ENCODE results near the gene SPEM1.

Gene SPEM1, protein sequence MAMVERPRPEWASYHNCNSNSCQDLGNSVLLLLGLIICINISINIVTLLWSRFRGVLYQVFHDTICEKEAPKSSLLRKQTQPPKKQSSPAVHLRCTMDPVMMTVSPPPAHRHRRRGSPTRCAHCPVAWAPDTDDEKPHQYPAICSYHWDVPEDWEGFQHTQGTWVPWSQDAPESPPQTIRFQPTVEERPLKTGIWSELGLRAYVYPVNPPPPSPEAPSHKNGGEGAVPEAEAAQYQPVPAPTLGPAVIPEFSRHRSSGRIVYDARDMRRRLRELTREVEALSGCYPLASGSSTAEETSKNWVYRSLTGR

GRCh38 chr17:7419819-7420610, at the start of gene SPEM1:
Gene SPEM1 (plus strand): TSS chr17:7420324. CDS start chr17:7420385, 61 bp downstream.
- DNase-seq (ENCODE audit: extremely low read depth in 1 of 2, low read depth in 1 of 2) = no peak

GRCh38 chr17:7370853-7371252, 49.3 kb upstream of the SPEM1 start:
- no peak for DNase-seq (ENCODE audit: extremely low read depth in 1 of 2, low read depth in 1 of 2)

GRCh38 chr17:7374353-7374752, 45.8 kb upstream of the SPEM1 start:
- DNase-seq (ENCODE audit: extremely low read depth in 1 of 2, low read depth in 1 of 2) = no peak

DNA sequence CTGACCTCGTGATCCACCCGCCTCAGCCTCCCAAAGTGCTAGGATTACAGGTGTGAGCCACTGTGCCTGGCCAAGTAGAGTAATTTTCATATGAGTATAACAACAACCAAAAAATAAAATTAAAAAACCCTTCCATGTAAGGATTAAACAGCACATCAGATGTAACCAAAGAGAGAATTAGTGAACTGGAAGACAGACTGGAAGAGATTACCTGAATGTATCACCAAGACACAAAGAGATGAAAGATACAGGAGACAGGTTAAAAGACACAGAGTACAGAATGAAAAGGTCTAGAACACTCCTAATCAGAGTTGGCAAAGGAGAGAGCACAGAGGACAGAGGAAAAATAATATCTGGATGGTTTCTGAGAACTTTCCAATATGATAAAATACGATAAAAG, 41.0 kb upstream of the SPEM1 start:
- DNase-seq (ENCODE audit: extremely low read depth in 1 of 2, low read depth in 1 of 2) = no peak

- DNase-seq (ENCODE audit: extremely low read depth in 1 of 2, low read depth in 1 of 2) = no peak
These were observed 39.8 kb upstream of the SPEM1 start for GRCh38 chr17:7380321-7380720.

- no peak for DNase-seq (ENCODE audit: extremely low read depth in 1 of 2, low read depth in 1 of 2)
These were observed 39.1 kb upstream of the SPEM1 start, which contains the start of gene TNK1 for GRCh38 chr17:7380855-7381683. Gene TNK1 (plus strand): TSS chr17:7381089. CDS start chr17:7382927, 1,838 bp downstream.

GRCh38 chr17:7382901-7383300, 37.2 kb upstream of the SPEM1 start:
- DNase-seq (ENCODE audit: extremely low read depth in 1 of 2, low read depth in 1 of 2) = no peak

DNA sequence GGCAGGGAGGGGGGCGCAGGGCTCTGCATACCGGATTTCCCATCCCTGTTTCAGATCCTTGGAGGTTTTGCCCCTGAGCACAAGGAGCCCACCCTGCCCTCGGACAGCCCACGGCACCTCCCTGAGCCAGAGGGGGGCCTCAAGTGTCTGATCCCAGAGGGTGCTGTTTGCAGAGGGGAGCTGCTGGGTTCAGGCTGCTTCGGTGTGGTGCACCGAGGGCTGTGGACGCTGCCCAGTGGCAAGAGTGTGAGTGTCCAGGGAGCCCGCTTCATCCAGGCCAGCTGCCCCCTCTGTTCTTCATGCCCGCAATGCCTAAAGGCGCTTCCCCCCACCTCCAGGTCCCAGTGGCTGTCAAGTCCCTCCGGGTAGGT, 36.8 kb upstream of the SPEM1 start:
- no peak for DNase-seq (ENCODE audit: extremely low read depth in 1 of 2, low read depth in 1 of 2)

- DNase-seq (ENCODE audit: extremely low read depth in 1 of 2, low read depth in 1 of 2) = peak; percentile 44 to 62
These were observed 36.2 kb upstream of the SPEM1 start for GRCh38 chr17:7383742-7384488.

DNA sequence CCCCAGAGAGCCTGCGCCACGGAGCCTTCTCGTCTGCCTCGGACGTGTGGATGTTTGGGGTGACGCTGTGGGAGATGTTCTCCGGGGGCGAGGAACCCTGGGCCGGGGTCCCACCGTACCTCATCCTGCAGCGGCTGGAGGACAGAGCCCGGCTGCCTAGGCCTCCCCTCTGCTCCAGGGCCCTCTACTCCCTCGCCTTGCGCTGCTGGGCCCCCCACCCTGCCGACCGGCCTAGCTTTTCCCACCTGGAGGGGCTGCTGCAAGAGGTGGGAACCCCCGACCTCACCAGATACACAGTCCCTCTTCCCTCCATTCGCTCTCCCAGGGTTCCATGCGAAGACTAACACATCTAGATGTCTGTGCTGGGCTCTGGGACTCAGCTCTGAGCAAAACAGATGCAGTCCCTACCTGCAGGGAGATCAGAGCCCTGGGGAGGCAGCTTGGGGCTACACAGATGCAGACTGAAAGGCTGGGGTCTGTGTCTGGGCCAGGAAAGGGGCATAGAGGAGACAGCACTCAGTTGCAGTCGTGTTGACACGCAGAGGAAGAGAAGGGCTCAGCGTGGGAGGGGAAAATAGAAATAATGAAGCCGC, 35.5 kb upstream of the SPEM1 start:
- no peak for DNase-seq (ENCODE audit: extremely low read depth in 1 of 2, low read depth in 1 of 2)

DNA sequence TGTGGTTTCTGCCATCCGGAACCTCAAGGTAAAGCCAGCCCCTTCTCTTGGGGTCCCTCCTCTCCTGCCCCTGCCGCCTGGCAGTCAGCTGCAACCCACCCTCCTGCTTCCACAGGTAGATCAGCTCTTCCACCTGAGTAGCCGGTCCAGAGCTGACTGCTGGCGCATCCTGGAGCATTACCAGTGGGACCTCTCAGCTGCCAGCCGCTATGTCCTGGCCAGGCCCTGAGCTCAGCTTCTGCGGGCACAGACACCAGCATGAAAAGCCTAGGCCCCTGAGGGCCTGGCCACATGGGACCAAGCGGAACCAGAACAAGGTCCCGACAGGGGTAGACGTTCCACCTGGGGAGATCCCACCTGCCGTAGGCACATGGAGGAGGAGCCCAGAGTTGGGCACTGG, 31.3 kb upstream of the SPEM1 start:
- no peak for DNase-seq (ENCODE audit: extremely low read depth in 1 of 2, low read depth in 1 of 2)

DNA sequence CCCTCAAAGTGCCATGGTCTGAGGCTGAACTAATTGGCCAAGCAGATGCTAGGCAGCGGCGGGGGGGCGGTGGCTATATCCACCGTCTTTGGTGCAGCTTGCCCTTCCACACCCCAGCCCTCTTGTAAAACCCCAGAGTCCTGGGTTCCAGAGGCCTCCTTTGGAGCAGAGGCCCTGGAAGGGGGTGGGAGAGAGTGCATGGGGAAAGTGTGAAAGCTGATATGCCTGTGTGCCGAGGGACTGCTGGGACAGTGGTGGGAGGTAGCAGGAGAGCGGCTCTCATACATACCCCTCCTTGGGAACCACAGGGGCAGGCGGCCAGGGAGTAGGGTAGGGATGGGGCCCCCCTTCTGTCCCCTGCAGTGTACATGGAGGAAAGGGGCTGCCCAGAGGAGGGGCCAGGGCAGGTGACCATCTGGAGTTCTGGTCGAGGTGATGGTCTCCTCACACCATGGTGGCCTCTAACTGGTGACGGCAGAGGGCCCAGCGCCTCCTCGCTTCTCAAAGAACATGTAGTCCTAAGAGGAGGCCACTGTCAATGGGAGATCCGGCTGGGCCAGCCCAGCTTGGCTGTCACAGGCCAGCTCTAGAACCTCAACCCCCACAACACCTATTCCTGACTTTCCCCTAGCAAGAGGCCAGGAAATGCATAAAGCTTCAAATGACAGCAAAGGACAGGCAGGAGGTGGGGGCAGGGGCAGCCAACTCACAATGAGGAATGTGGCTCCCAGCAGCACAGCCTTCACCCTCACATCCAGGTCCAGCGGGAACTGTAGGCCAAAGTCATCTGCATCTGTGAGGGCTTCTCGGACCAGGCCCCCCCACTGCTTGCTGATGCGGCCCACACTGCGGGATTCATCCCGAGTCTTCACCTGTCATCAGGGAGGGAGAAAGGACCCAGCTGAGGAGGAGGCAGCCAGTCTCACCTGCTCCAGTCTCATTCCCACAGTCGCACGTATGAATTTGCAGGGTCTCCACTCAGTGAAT, 29.9 kb upstream of the SPEM1 start:
- DNase-seq (ENCODE audit: extremely low read depth in 1 of 2, low read depth in 1 of 2) = no peak

GRCh38 chr17:7391307-7391706, 28.8 kb upstream of the SPEM1 start:
- no peak for DNase-seq (ENCODE audit: extremely low read depth in 1 of 2, low read depth in 1 of 2)

DNA sequence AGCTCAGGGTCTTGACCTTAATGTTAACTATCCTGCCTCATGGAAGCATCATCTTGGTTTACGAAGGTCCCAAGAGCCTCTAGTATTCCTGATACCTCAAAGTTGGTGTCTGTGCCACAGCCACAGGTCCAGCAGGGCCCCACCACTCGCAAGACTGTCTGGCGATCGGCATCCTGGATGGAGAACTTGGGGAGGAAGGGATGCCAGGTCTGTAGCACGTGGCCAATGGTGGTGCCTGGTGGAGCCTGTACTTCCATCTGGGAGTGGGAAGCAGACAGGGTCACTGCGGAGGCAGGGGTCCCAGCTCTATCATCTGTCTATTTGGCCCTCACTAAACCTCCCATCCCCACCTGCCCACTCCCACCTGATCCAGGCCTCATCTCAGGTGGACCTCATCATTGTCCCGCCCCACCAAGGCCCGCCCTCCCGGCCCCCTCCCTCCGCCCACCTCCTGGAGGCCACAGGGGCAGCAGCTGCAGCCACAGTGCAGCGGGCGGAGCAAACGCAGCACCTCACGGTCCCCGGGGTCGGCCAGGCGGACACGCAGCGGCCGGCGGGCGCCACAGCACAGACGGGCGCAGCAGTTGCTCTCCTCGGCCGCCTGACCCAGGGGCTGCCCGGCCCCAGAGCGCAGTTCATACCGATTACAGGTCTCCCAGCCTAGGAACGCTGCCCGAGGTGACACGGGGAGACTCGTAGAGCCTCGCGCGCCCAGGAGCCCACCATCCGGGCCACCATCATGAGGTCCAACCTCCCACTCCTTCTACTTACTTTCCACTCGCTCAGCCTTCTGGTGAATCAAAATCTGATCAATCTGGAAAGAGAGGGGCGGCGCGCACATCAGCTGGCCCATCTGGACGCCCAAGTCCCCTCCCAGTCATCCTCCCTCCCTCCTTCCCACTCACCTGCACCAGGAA, 27.2 kb upstream of the SPEM1 start:
- no peak for DNase-seq (ENCODE audit: extremely low read depth in 1 of 2, low read depth in 1 of 2)

DNA sequence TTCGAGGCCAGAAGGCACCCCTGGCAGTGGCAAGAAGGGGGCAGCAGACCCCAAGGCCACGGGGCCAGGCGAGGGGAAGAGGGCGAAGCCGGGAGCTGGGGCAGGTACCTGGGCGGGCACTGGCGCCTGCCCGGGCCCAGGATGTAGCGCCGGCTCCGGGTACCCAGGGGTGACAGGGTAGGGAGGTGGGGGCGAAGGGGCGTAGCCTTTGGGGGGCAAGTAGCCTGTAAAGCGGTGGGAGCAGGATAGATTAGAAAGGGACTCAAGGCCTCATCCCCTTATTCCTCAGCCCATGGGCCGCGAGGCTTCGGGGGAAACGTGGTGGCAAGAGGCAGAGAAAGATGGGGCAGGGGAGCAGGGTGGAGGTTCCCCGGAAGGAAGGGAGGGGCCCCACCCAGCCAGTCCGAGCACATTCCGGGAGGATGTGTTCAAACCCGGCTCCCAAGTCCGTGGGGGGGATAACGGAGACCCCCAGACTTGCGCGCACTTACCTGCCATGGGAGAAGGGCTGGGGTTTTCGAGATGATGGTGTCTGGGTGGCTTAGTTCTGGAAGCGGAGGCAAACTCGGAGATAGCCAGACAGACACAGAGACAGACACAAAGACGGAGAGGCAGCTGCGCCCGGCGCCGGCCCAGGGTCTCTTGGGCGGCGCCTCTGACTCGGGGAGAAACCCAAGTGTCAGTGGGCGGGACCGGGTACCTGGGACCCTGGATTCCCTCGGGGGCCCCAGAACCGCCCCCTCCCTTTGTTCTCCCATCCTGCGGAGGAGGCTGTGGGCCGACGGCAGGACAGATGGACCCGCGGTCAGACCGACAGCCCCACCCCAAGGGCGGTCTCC, 26.3 kb upstream of the SPEM1 start:
- peak; percentile 49 to 51 for DNase-seq (ENCODE audit: extremely low read depth in 1 of 2, low read depth in 1 of 2)

GRCh38 chr17:7394452-7395191, 25.5 kb upstream of the SPEM1 start, which contains the start of gene PLSCR3:
Gene PLSCR3 (minus strand): TSS chr17:7394525. CDS start chr17:7394110, 415 bp downstream.
- DNase-seq (ENCODE audit: extremely low read depth in 1 of 2, low read depth in 1 of 2) = peak; percentile 29 to 77

All from activated CD8-positive, alpha-beta memory T cell treated with anti-CD3 and anti-CD28 coated beads for 1 hour (primary cell).